ENCODE data around the gene CETP. TPM values are rescaled to one million over a fixed set of nuclear protein-coding genes. Genes with fewer than 3 reads are reported as not detected.

The CETP gene
- total and polyA plus RNA-seq, 2 of the 13 experiments (the other 11 are each of a cell fraction or from before 2014, with no cell fraction given): 0.31 to 9.8 TPM

DNA sequence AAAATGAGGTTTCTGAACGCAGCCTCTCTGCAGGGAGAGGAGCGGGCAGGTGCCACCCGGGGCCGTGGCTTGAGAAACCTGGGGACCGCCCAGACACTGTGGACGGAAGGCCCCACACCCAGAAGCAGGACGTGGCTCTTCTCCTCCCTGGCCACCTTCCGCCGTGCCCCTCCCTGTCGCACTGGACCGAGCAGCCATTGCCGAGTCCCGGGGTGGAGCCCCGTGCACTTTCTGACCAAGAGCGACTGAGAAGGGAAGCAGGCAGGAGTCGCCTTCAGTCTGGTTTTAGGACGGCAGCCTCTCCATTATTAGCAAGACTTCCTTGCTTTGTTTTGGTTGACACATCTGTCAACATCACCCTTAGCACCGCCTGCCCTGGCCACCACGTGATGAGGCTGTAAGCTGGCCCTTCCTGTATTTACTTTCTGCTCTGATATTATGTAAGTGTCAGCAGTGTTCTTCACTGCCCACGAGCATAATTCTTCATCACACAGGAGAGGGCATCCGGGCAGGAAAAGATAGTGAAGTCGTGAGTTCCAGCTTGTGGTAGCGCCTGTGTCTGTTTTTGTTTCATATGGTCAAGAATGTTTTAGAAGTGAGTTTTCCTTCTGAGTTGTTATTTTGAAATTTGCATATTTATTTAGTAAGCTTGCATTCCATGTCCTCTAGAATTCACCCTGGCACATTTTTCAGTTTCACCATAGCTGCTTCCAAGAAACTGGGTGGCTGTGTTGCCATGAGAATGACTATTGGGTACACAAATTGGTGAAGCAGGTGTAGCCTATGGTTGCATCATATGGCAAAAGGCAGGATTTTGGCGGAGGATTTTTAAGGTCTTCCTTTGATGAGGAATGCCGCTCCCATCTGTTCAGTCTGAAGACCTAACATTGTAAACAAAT, 28.8 kb upstream of the CETP start (continued):
- TF ChIP-seq HNF1B (CRISPR knock-in tag; IDR thresholded peaks at IDR 0.05) (peak; percentile 78; the same call in 1 of the 2 replicates), ZNF362 (CRISPR knock-in tag; IDR thresholded peaks at IDR 0.05; ENCODE audit: borderline replicate concordance) (no peak), ZNF652 (CRISPR knock-in tag; IDR thresholded peaks at IDR 0.05; ENCODE audit: borderline replicate concordance, low read depth) (peak; percentile 16; the same call in 1 of the 2 replicates), MTERF4 (CRISPR knock-in tag; IDR thresholded peaks at IDR 0.05) (peak; percentile 83), RCOR2 (CRISPR knock-in tag; IDR thresholded peaks at IDR 0.05) (0 out of 2 replicates have a peak, but pooled peaks have one; percentile 41), RXRA (CRISPR knock-in tag; IDR thresholded peaks at IDR 0.05) (peak; percentile 43; the same call in 1 of the 2 replicates), RXRB (CRISPR knock-in tag; IDR thresholded peaks at IDR 0.05; ENCODE audit: borderline replicate concordance) (peak; percentile 88), KLF11 (CRISPR knock-in tag; IDR thresholded peaks at IDR 0.05) (peak; percentile 27; the same call in 1 of the 2 replicates), PPARG (CRISPR knock-in tag; conservative IDR thresholded peaks at IDR 0.05) (peak; percentile 69)
